ENCODE results near the gene PDILT.
"Not testable (repeated sequence)": the region's sequence is repeated elsewhere in the genome, so short reads cannot be mapped to it uniquely, and the experiment has no call there.

Gene PDILT

GRCh38 chr16:20404637-20405036 lies at the start of gene PDILT:
TSS of gene PDILT (minus strand) at chr16:20404737. CDS start at chr16:20399300, 5,437 bp downstream.
- DNase-seq (ENCODE audit: extremely low read depth in 1 of 2, low read depth in 1 of 2) = no peak

GRCh38 chr16:20453633-20454032 lies 49.1 kb upstream of the PDILT start:
- DNase-seq (ENCODE audit: extremely low read depth in 1 of 2, low read depth in 1 of 2) = not testable (repeated sequence)

GRCh38 chr16:20451364-20451763 lies 46.8 kb upstream of the PDILT start, which contains the start of gene ACSM2A:
TSS of gene ACSM2A (plus strand) at chr16:20451521. CDS start at chr16:20460115, 8,594 bp downstream.
- DNase-seq (ENCODE audit: extremely low read depth in 1 of 2, low read depth in 1 of 2) = not testable (repeated sequence)

GRCh38 chr16:20446652-20447393 lies 42.3 kb upstream of the PDILT start:
- not testable (repeated sequence) for DNase-seq (ENCODE audit: extremely low read depth in 1 of 2, low read depth in 1 of 2)

- not testable (repeated sequence) for DNase-seq (ENCODE audit: extremely low read depth in 1 of 2, low read depth in 1 of 2)
Measured at GRCh38 chr16:20441859-20442258, 37.3 kb upstream of the PDILT start.

- no peak for DNase-seq (ENCODE audit: extremely low read depth in 1 of 2, low read depth in 1 of 2)
Measured at GRCh38 chr16:20441191-20441590, 36.7 kb upstream of the PDILT start.

GRCh38 chr16:20440731-20441130 lies 36.2 kb upstream of the PDILT start:
- DNase-seq (ENCODE audit: extremely low read depth in 1 of 2, low read depth in 1 of 2) = not testable (repeated sequence)

GRCh38 chr16:20439820-20440231 lies 35.3 kb upstream of the PDILT start:
- not testable (repeated sequence) for DNase-seq (ENCODE audit: extremely low read depth in 1 of 2, low read depth in 1 of 2)

GRCh38 chr16:20438950-20439349 lies 34.4 kb upstream of the PDILT start:
- DNase-seq (ENCODE audit: extremely low read depth in 1 of 2, low read depth in 1 of 2) = not testable (repeated sequence)

GRCh38 chr16:20430948-20431347 lies 26.4 kb upstream of the PDILT start:
- no peak for DNase-seq (ENCODE audit: extremely low read depth in 1 of 2, low read depth in 1 of 2)

GRCh38 chr16:20430480-20430879 lies 25.9 kb upstream of the PDILT start:
- not testable (repeated sequence) for DNase-seq (ENCODE audit: extremely low read depth in 1 of 2, low read depth in 1 of 2)

GRCh38 chr16:20429499-20429898 lies 25.0 kb upstream of the PDILT start:
- not testable (repeated sequence) for DNase-seq (ENCODE audit: extremely low read depth in 1 of 2, low read depth in 1 of 2)

- not testable (repeated sequence) for DNase-seq (ENCODE audit: extremely low read depth in 1 of 2, low read depth in 1 of 2)
Measured at GRCh38 chr16:20427401-20427797, 22.9 kb upstream of the PDILT start.

- no peak for DNase-seq (ENCODE audit: extremely low read depth in 1 of 2, low read depth in 1 of 2)
Measured at GRCh38 chr16:20424129-20424866, 19.8 kb upstream of the PDILT start.

- DNase-seq (ENCODE audit: extremely low read depth in 1 of 2, low read depth in 1 of 2) = not testable (repeated sequence)
Measured at GRCh38 chr16:20423772-20424128, 19.2 kb upstream of the PDILT start.

- not testable (repeated sequence) for DNase-seq (ENCODE audit: extremely low read depth in 1 of 2, low read depth in 1 of 2)
Measured at GRCh38 chr16:20421748-20422147, 17.2 kb upstream of the PDILT start.

- not testable (repeated sequence) for DNase-seq (ENCODE audit: extremely low read depth in 1 of 2, low read depth in 1 of 2)
Measured at GRCh38 chr16:20419093-20419492, 14.6 kb upstream of the PDILT start.

GRCh38 chr16:20415541-20415940 lies 11.0 kb upstream of the PDILT start:
- no peak for DNase-seq (ENCODE audit: extremely low read depth in 1 of 2, low read depth in 1 of 2)

GRCh38 chr16:20411055-20411454 lies 6.5 kb upstream of the PDILT start:
- no peak for DNase-seq (ENCODE audit: extremely low read depth in 1 of 2, low read depth in 1 of 2)

- DNase-seq (ENCODE audit: extremely low read depth in 1 of 2, low read depth in 1 of 2) = no peak
Measured at GRCh38 chr16:20410121-20410723, 5.7 kb upstream of the PDILT start.

GRCh38 chr16:20409398-20410120 lies 5.0 kb upstream of the PDILT start, which contains the start of gene ACSM5:
TSS of gene ACSM5 (plus strand) at chr16:20409534. CDS start at chr16:20411485, 1,951 bp downstream.
- DNase-seq (ENCODE audit: extremely low read depth in 1 of 2, low read depth in 1 of 2) = no peak

All from stimulated activated CD8-positive, alpha-beta memory T cell treated with anti-CD3 and anti-CD28 coated beads, Interleukin-7, amount 100 ng/mL, for 48 hours (primary cell).